ENCODE results near the gene DGUOK.
A peak's percentile ranks its signal among the peaks of the same experiment; 100 is the strongest.

DGUOK gene

DNA sequence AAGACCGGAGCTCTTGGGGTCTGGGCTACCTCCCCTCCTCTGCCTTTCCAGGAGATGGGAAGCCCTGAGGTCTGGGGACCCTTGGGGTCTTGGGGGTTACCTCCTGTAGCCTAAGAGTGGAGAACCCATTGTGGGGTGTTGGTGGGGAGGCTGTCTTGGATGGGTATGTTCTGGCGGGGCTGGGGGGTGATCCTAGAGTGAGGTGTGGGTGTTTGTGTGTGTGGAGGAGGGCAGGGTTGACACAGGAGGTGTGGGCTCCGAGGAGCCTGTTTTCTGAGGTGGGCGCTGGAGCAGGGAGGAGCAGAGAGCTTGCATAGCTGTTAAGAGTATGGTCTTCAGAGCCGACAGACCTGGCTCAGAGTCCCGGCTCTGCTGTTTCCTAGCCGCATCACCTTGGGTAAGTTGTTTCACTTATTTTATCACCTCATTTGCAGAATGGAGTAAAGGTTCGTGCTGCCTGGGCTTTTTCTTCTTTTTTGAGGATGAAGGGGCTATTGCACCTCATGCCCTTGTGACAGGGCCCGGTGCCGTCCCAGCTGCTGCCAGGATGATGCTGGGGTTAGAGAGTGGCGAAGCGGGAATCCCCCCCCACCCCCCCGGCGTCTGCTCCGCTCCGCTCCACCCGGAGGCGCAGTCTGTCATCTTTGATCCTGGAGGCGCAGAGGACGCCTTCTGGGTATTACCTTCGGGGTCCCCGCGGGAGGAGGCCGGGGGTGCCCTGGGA, 75.3 kb downstream of the DGUOK start:
- DNase-seq, result peak; percentile 13

GRCh38 chr2:74002505-74003421, 76.1 kb downstream of the DGUOK start:
- peak; percentile 80 for DNase-seq

GRCh38 chr2:74003494-74004211, 77.0 kb downstream of the DGUOK start:
- DNase-seq, result no peak

DNA sequence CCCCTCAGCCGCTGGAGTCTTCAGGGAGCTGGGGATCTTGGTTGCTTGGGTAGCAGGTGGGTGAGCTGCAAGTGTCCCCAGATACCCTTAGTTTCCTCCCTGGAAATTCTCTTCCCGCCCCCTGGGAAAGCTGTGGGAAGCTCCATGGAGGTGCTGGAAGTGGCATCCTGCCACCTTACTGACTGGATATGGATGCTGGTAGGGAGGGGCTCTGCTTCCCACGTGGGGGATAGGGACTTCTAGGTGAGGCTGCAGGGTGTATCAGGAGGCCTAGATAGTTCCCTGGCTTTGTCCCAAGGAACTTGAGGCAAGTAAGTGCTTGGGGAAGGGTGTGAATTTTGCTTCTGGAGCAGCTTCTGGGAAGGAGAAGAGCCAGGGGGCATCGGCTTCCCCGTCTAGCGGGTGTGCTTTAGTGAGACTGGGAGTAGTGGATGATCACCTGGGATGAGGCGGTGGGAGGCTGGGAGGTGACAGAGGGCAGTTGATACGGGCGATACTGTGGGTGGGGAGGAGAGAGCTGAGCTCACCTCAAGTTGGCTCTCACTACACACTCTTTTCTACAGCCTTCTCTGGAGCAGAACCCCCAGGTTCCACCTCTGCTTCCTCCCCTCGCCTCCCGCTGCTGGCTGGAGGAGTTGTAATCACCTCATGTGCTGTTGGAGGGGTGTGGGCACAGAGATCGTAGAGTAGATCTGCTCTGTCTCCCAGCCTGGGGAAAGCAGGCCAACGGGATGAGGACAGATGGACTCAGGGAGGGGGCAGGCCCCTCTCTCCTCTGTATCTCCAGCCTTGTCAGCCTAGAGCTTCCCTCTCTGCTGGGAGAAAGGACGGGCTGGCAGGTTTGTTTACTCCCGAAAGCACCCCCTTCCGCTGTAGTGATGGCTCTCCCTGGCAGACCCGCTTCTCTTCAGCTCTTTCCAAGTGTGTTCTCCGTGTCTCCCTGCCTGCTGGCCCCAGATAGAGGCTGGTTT, 77.8 kb downstream of the DGUOK start:
- DNase-seq, result no peak

GRCh38 chr2:74005786-74006185, 79.1 kb downstream of the DGUOK start:
- no peak for DNase-seq

GRCh38 chr2:74006459-74006858, 79.8 kb downstream of the DGUOK start:
- DNase-seq, result no peak

DNA sequence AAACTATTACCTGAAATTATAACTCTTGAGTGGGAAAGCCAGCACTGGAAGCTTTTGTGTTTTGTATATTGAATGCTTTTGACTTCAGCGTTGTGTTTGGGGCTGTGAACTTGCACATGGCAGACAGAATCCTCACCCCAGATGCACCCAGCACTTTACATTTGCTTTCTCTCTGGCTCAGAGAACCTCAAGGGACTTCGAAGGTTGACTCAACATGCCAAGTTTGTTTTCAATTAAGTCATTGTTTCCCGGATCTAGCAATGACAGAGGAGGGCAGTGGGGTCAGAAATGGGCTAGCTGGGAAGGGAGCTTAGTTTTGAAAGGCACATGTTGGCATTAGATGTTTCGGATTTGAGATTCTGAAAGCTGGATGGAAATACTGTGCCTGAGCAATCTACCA, 80.4 kb downstream of the DGUOK start:
- no peak for DNase-seq

- no peak for DNase-seq
Measured at GRCh38 chr2:74007711-74008110, 81.0 kb downstream of the DGUOK start.
